ENCODE data around the gene SLCO1B1. TPM values are rescaled to one million over a fixed set of nuclear protein-coding genes. Genes with fewer than 3 reads are reported as not detected.
"Not testable (repeated sequence)": the region's sequence is repeated elsewhere in the genome, so short reads cannot be mapped to it uniquely, and the experiment has no call there.

Gene SLCO1B1
- total and polyA plus RNA-seq, 10 of the 15 experiments (the other 5 are each of a cell fraction or from before 2014, with no cell fraction given) = 0.15 TPM; not detected in 9

- Histone ChIP-seq H3K4me1 (ENCODE audit: control insufficient read depth, insufficient read depth, low read length) (no peaks in the 10 kb centered on the region), H3K4me2 (ENCODE audit: control insufficient read depth, insufficient read depth) (no peak overlapping the region), H3K79me2 (ENCODE audit: control insufficient read depth, insufficient read depth, low read length) (no peaks in the 10 kb centered on the region), H3K4me3 (no peak overlapping the region), H4K20me1 (ENCODE audit: control insufficient read depth, insufficient read depth) (no peaks in the 10 kb centered on the region), H3K36me3 (ENCODE audit: control insufficient read depth in 2 of 2, insufficient read depth in 2 of 2, low read length in 1 of 2) (no peaks in the 10 kb centered on the region), H2AFZ (ENCODE audit: control insufficient read depth, low read depth, low read length) (no peak overlapping the region), H3K27ac (ENCODE audit: control insufficient read depth, insufficient read depth) (no peak overlapping the region), H3K9me3 (replicated peaks; ENCODE audit: control insufficient read depth, insufficient read depth, low read length) (no peaks in the 10 kb centered on the region), H3K27me3 (replicated peaks in 1 of 2; ENCODE audit: control insufficient read depth in 2 of 2, insufficient read depth in 2 of 2, low read length in 1 of 2) (no peaks in the 10 kb centered on the region), H3K9ac (ENCODE audit: control insufficient read depth, insufficient read depth, low read length) (no peak overlapping the region)
- DNase-seq (ENCODE audit: low read depth, low spot score) (no peak), FAIRE-seq (no peak), ATAC-seq (no peak)
- ChIA-PET CTCF (no interaction called here), POLR2A (no interaction called here), SMC1A (ENCODE audit: uncharacterized antibody, unreplicated experiment) (no interaction called here), RAD21 (ENCODE audit: unreplicated experiment) (no interaction called here)
- in situ Hi-C loops (cut with MboI) (no loop called here), intact Hi-C loops (cut with micrococcal nuclease; ENCODE audit: unreplicated experiment) (no loop called here)
- BruUV-seq (replicated peaks) = no TSS peak
- 0% methylated on average over 1 of the region's 1 CpG for WGBS (ENCODE audit: insufficient coverage, insufficient replicate concordance, low lambda C conversion rate, missing lambda C conversion rate)
- TF ChIP-seq MTA3 (IDR thresholded peaks at IDR 0.05; ENCODE audit: borderline replicate concordance, low read length) = no peak
- TF ChIP-seq KDM1A (IDR thresholded peaks at IDR 0.05; ENCODE audit: borderline replicate concordance) = no peak
- no peak for TF ChIP-seq PAX8 (IDR thresholded peaks at IDR 0.05)
- TF ChIP-seq ASH2L (IDR thresholded peaks at IDR 0.05; ENCODE audit: borderline replicate concordance, low read depth) = no peak
- TF ChIP-seq CEBPZ (IDR thresholded peaks at IDR 0.05; ENCODE audit: low read depth, low read length) = no peak
- TF ChIP-seq RBBP5 (conservative IDR thresholded peaks at IDR 0.05) = no peak
- no peak for TF ChIP-seq NBN (IDR thresholded peaks at IDR 0.05)
- TF ChIP-seq BRCA1 (IDR thresholded peaks at IDR 0.05; ENCODE audit: low read depth, low read length) = no peak
- no peak for TF ChIP-seq ATF7 (IDR thresholded peaks at IDR 0.05; ENCODE audit: low read depth)
- TF ChIP-seq NKRF (conservative IDR thresholded peaks at IDR 0.05) = no peak
- no peak for TF ChIP-seq ESRRA (IDR thresholded peaks at IDR 0.05; ENCODE audit: low read length)
- no peak for TF ChIP-seq PML (IDR thresholded peaks at IDR 0.05; ENCODE audit: low read length)
- TF ChIP-seq KLF5 (IDR thresholded peaks at IDR 0.05; ENCODE audit: partially characterized antibody) = no peak
These were observed 1.1 kb upstream of the SLCO1B1 start for GRCh38 chr12:21129906-21130305.

GRCh38 chr12:21137318-21137999 lies 6.5 kb downstream of the SLCO1B1 start:
- FAIRE-seq; H4K20me1 ChIP-seq (ENCODE audit: control insufficient read depth, insufficient read depth); H3K36me3 ChIP-seq (ENCODE audit: control insufficient read depth in 2 of 2, insufficient read depth in 2 of 2, low read length in 1 of 2); H3K4me3 ChIP-seq; RAD21 ChIA-PET (ENCODE audit: unreplicated experiment); H3K4me1 ChIP-seq (ENCODE audit: control insufficient read depth, insufficient read depth, low read length); SMC1A ChIA-PET (ENCODE audit: uncharacterized antibody, unreplicated experiment); H3K27ac ChIP-seq (ENCODE audit: control insufficient read depth, insufficient read depth); H3K27me3 ChIP-seq (replicated peaks in 1 of 2; ENCODE audit: control insufficient read depth in 2 of 2, insufficient read depth in 2 of 2, low read length in 1 of 2); in situ Hi-C loops (cut with MboI); POLR2A ChIA-PET; ATAC-seq; H2AFZ ChIP-seq (ENCODE audit: control insufficient read depth, low read depth, low read length); CTCF ChIA-PET; H3K9me3 ChIP-seq (replicated peaks; ENCODE audit: control insufficient read depth, insufficient read depth, low read length); H3K79me2 ChIP-seq (ENCODE audit: control insufficient read depth, insufficient read depth, low read length); intact Hi-C loops (cut with micrococcal nuclease; ENCODE audit: unreplicated experiment); BruUV-seq (replicated peaks); H3K9ac ChIP-seq (ENCODE audit: control insufficient read depth, insufficient read depth, low read length); DNase-seq (ENCODE audit: low read depth, low spot score); H3K4me2 ChIP-seq (ENCODE audit: control insufficient read depth, insufficient read depth): not testable (repeated sequence)
- WGBS (ENCODE audit: insufficient coverage, insufficient replicate concordance, low lambda C conversion rate, missing lambda C conversion rate) = 33% methylated on average over 13 of the region's 14 CpGs

Data from GM12878 (cell line).